Measurements from ENCODE around the gene ITGAV.

Gene ITGAV

DNA sequence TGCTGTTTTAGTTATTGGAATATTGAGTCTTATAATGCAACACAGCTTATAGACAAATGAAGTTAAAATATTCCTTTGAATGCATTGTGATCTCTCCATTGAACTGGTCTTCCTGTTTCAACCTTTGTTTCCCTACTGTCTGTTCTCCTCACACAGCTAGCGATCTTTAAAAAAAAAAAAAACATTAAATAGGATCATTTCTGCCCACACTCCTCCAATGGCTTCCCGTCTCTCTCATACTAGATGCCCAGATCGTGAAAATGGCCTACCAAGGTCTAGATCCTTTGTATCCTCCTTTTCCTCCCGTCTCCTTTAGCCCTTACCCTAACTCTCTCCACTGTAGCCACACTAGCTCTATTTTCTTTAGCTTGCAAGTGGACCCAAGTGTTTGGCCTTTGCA, 106.4 kb downstream of the ITGAV start:
- no peak for DNase-seq (ENCODE audit: insufficient read length, low spot score)
- FAIRE-seq: no peak
- TF ChIP-seq TAF1 (IDR thresholded peaks at IDR 0.05; ENCODE audit: low read depth, low read length): no peak
- TF ChIP-seq POLR2A (IDR thresholded peaks at IDR 0.05; ENCODE audit: low read depth, low read length): no peak
- TF ChIP-seq SPI1 (IDR thresholded peaks at IDR 0.05; ENCODE audit: low read depth, low read length): no peak
- no peak for TF ChIP-seq POLR2AphosphoS5 (IDR thresholded peaks at IDR 0.05; ENCODE audit: low read depth, low read length)
- TF ChIP-seq PAX5 (IDR thresholded peaks at IDR 0.05; ENCODE audit: insufficient read depth, low read length, severe bottlenecking): no peak
- no peak for TF ChIP-seq POU2F2 (IDR thresholded peaks at IDR 0.05; ENCODE audit: low read depth, low read length)

- no peak for FAIRE-seq
- no peak for TF ChIP-seq POU2F2 (IDR thresholded peaks at IDR 0.05; ENCODE audit: low read depth, low read length)
- no peak for TF ChIP-seq SPI1 (IDR thresholded peaks at IDR 0.05; ENCODE audit: low read depth, low read length)
- TF ChIP-seq POLR2AphosphoS5 (IDR thresholded peaks at IDR 0.05; ENCODE audit: low read depth, low read length): no peak
- TF ChIP-seq TAF1 (IDR thresholded peaks at IDR 0.05; ENCODE audit: low read depth, low read length): no peak
- no peak for TF ChIP-seq PAX5 (IDR thresholded peaks at IDR 0.05; ENCODE audit: insufficient read depth, low read length, severe bottlenecking)
- TF ChIP-seq POLR2A (IDR thresholded peaks at IDR 0.05; ENCODE audit: low read depth, low read length): no peak
- DNase-seq (ENCODE audit: insufficient read length, low spot score): no peak
Measured at GRCh38 chr2:186696804-186697203, 106.9 kb downstream of the ITGAV start.

- FAIRE-seq (no peak), DNase-seq (ENCODE audit: insufficient read length, low spot score) (no peak)
- TF ChIP-seq POU2F2 (IDR thresholded peaks at IDR 0.05; ENCODE audit: low read depth, low read length) (no peak), SPI1 (IDR thresholded peaks at IDR 0.05; ENCODE audit: low read depth, low read length) (no peak), PAX5 (IDR thresholded peaks at IDR 0.05; ENCODE audit: insufficient read depth, low read length, severe bottlenecking) (no peak), TAF1 (IDR thresholded peaks at IDR 0.05; ENCODE audit: low read depth, low read length) (no peak), POLR2AphosphoS5 (IDR thresholded peaks at IDR 0.05; ENCODE audit: low read depth, low read length) (no peak), POLR2A (IDR thresholded peaks at IDR 0.05; ENCODE audit: low read depth, low read length) (no peak)
Measured at GRCh38 chr2:186697536-186697935, 107.7 kb downstream of the ITGAV start.

DNA sequence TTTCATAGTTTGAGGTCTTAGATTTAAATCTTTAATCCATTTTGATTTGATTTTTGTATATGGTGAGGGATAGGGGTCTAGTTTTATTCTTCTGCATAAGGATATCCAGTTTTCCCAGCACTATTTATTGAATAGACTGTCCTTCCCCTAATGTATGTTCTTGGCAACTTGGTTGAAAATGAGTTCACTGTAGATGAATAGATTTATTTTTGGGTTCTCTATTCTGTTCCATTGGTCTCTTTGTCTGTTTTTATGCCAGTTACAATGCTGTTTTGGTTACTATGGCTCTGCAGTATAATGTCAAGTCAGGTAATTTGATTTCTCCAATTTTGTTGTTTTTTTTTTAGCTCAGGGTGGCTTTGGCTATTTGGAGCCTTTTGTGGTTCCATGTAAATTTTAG, 109.9 kb downstream of the ITGAV start:
- DNase-seq (ENCODE audit: insufficient read length, low spot score) (no peak), FAIRE-seq (no peak)
- TF ChIP-seq TAF1 (IDR thresholded peaks at IDR 0.05; ENCODE audit: low read depth, low read length): no peak
- TF ChIP-seq PAX5 (IDR thresholded peaks at IDR 0.05; ENCODE audit: insufficient read depth, low read length, severe bottlenecking): no peak
- no peak for TF ChIP-seq SPI1 (IDR thresholded peaks at IDR 0.05; ENCODE audit: low read depth, low read length)
- no peak for TF ChIP-seq POLR2A (IDR thresholded peaks at IDR 0.05; ENCODE audit: low read depth, low read length)

DNA sequence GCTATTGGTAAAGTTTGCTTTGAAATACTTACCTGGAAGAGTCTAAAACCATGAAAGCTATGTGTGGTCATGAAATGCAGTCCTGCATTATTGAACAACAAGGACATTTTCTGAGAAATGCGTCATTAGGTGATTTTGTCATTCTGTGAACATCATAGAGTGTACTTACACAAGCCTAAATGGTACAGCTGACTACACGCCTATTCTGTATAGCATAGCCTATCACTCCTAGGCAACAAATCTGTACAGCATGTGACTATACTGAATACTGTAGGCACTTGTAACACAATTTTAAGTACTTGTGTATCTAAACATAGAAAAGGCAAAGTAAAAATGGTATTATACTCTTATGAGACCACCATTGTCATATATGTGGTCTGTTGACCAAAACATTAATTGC, 112.2 kb downstream of the ITGAV start:
- DNase-seq (ENCODE audit: insufficient read length, low spot score) (no peak), FAIRE-seq (no peak)
- no peak for TF ChIP-seq PAX5 (IDR thresholded peaks at IDR 0.05; ENCODE audit: insufficient read depth, low read length, severe bottlenecking)
- no peak for TF ChIP-seq POLR2AphosphoS5 (IDR thresholded peaks at IDR 0.05; ENCODE audit: low read depth, low read length)
- TF ChIP-seq POU2F2 (IDR thresholded peaks at IDR 0.05; ENCODE audit: low read depth, low read length): no peak
- no peak for TF ChIP-seq POLR2A (IDR thresholded peaks at IDR 0.05; ENCODE audit: low read depth, low read length)
- no peak for TF ChIP-seq TAF1 (IDR thresholded peaks at IDR 0.05; ENCODE audit: low read depth, low read length)
- TF ChIP-seq SPI1 (IDR thresholded peaks at IDR 0.05; ENCODE audit: low read depth, low read length): no peak

- no peak for DNase-seq (ENCODE audit: insufficient read length, low spot score)
- FAIRE-seq: no peak
- TF ChIP-seq TAF1 (IDR thresholded peaks at IDR 0.05; ENCODE audit: low read depth, low read length): no peak
- TF ChIP-seq POLR2AphosphoS5 (IDR thresholded peaks at IDR 0.05; ENCODE audit: low read depth, low read length): no peak
- no peak for TF ChIP-seq PAX5 (IDR thresholded peaks at IDR 0.05; ENCODE audit: insufficient read depth, low read length, severe bottlenecking)
- TF ChIP-seq POU2F2 (IDR thresholded peaks at IDR 0.05; ENCODE audit: low read depth, low read length): no peak
- TF ChIP-seq SPI1 (IDR thresholded peaks at IDR 0.05; ENCODE audit: low read depth, low read length): no peak
- TF ChIP-seq POLR2A (IDR thresholded peaks at IDR 0.05; ENCODE audit: low read depth, low read length): no peak
Measured at GRCh38 chr2:186702501-186702900, 112.6 kb downstream of the ITGAV start.

- DNase-seq (ENCODE audit: insufficient read length, low spot score) (no peak), FAIRE-seq (no peak)
- TF ChIP-seq POLR2A (IDR thresholded peaks at IDR 0.05; ENCODE audit: low read depth, low read length): no peak
- TF ChIP-seq PAX5 (IDR thresholded peaks at IDR 0.05; ENCODE audit: insufficient read depth, low read length, severe bottlenecking): no peak
- no peak for TF ChIP-seq POU2F2 (IDR thresholded peaks at IDR 0.05; ENCODE audit: low read depth, low read length)
- no peak for TF ChIP-seq SPI1 (IDR thresholded peaks at IDR 0.05; ENCODE audit: low read depth, low read length)
- no peak for TF ChIP-seq TAF1 (IDR thresholded peaks at IDR 0.05; ENCODE audit: low read depth, low read length)
- TF ChIP-seq POLR2AphosphoS5 (IDR thresholded peaks at IDR 0.05; ENCODE audit: low read depth, low read length): no peak
Measured at GRCh38 chr2:186704897-186705296, 115.0 kb downstream of the ITGAV start.

DNA sequence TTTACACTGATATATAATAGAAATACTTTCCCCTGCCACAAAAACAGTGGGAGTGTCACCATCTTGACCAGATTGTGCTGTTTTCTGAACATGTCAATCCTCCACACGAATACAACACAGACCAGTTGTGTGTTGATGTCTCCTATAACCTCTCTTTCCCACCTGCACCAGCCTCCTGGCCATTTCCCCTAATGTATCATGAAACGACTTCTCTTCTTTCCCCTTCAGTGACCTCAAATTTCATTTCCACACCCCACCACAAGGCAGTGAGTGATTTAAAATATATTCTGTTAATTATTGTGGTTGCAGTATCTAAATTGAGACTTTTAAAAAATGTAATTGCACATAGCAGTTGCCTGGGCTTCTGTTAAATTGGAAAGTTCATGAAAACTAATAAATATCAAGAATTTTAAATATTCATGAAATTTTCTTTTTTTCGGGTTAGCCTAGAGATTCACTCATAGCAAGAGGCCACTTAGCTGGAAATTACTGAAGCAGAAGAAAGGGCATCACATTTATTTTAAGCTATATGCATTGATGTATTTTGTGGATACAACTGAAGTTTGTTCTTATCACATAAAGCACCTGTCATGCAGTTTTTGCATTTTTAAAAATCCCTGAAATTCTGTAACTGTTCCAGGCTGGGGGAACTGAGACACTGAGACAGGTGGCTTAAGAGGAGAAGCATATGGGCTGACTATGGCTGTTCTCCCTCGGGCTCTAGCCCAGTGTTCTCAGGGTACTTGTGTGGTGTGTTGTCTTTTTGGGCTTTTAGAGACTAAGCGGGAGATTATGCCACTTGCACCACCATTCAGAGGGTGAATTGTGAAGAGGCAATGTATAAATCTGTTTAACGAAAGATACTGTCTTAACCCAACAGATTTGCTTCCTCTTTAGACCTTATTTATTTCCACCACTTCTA, 119.9 kb downstream of the ITGAV start:
- DNase-seq (ENCODE audit: insufficient read length, low spot score): no peak
- TF ChIP-seq POU2F2 (IDR thresholded peaks at IDR 0.05; ENCODE audit: low read depth, low read length) (no peak), POLR2A (IDR thresholded peaks at IDR 0.05; ENCODE audit: low read depth, low read length) (no peak), PAX5 (IDR thresholded peaks at IDR 0.05; ENCODE audit: insufficient read depth, low read length, severe bottlenecking) (no peak)
- FAIRE-seq: peak; percentile 20

GRCh38 chr2:186713691-186714090, 123.8 kb downstream of the ITGAV start:
- no peak for TF ChIP-seq PAX5 (IDR thresholded peaks at IDR 0.05; ENCODE audit: insufficient read depth, low read length, severe bottlenecking)
- TF ChIP-seq POLR2A (IDR thresholded peaks at IDR 0.05; ENCODE audit: low read depth, low read length): no peak
- no peak for TF ChIP-seq SPI1 (IDR thresholded peaks at IDR 0.05; ENCODE audit: low read depth, low read length)
- TF ChIP-seq POU2F2 (IDR thresholded peaks at IDR 0.05; ENCODE audit: low read depth, low read length): no peak
- TF ChIP-seq TAF1 (IDR thresholded peaks at IDR 0.05; ENCODE audit: low read depth, low read length): no peak
- no peak for TF ChIP-seq POLR2AphosphoS5 (IDR thresholded peaks at IDR 0.05; ENCODE audit: low read depth, low read length)
- no peak for FAIRE-seq
- DNase-seq (ENCODE audit: insufficient read length, low spot score): no peak
